NCI-H2196 (cell line): ENCODE results near the gene KDF1.
"Not testable (repeated sequence)": the region's sequence is repeated elsewhere in the genome, so short reads cannot be mapped to it uniquely, and the experiment has no call there.

ENCODE experiments used
- DNase-seq: peaks from one replicate; lab custom pipeline; 2025; ENCODE audit not compliant: unreplicated experiment; lab: John Stamatoyannopoulos, UW

The KDF1 gene

GRCh38 chr1:26957306-26957705 is 3.0 kb downstream of the KDF1 start:
- no peak for DNase-seq

GRCh38 chr1:26956321-26956720 is 3.9 kb downstream of the KDF1 start:
- no peak for DNase-seq

- DNase-seq, result no peak
Measured at GRCh38 chr1:26953374-26953773, 6.9 kb downstream of the KDF1 start.

- DNase-seq, result no peak
Measured at GRCh38 chr1:26951821-26952497, 8.3 kb downstream of the KDF1 start.

- DNase-seq, result no peak
Measured at GRCh38 chr1:26951216-26951615, 9.1 kb downstream of the KDF1 start.

- DNase-seq, result no peak
Measured at GRCh38 chr1:26950602-26951001, 9.7 kb downstream of the KDF1 start.

- no peak for DNase-seq
Measured at GRCh38 chr1:26949926-26950319, 10.3 kb downstream of the KDF1 start.

GRCh38 chr1:26949266-26949925 is 10.9 kb downstream of the KDF1 start:
- no peak for DNase-seq

GRCh38 chr1:26948725-26949057 is 11.6 kb downstream of the KDF1 start:
- not testable (repeated sequence) for DNase-seq

- no peak for DNase-seq
Measured at GRCh38 chr1:26946270-26946669, 14.0 kb downstream of the KDF1 start.

GRCh38 chr1:26945728-26946127 is 14.5 kb downstream of the KDF1 start:
- DNase-seq, result no peak

GRCh38 chr1:26945138-26945537 is 15.1 kb downstream of the KDF1 start:
- no peak for DNase-seq

- no peak for DNase-seq
Measured at GRCh38 chr1:26942656-26943055, 17.6 kb downstream of the KDF1 start.

GRCh38 chr1:26941311-26941710 is 19.0 kb downstream of the KDF1 start:
- DNase-seq, result no peak

GRCh38 chr1:26938659-26939025 is 21.6 kb downstream of the KDF1 start:
- DNase-seq, result no peak

- no peak for DNase-seq
Measured at GRCh38 chr1:26938004-26938658, 22.1 kb downstream of the KDF1 start.

- no peak for DNase-seq
Measured at GRCh38 chr1:26936823-26937222, 23.4 kb downstream of the KDF1 start.

- DNase-seq, result no peak
Measured at GRCh38 chr1:26932531-26932930, 27.7 kb downstream of the KDF1 start.

GRCh38 chr1:26923711-26924110 is 36.6 kb downstream of the KDF1 start:
- DNase-seq, result no peak

GRCh38 chr1:26922901-26923300 is 37.4 kb downstream of the KDF1 start:
- no peak for DNase-seq

- no peak for DNase-seq
Measured at GRCh38 chr1:26922431-26922729, 37.9 kb downstream of the KDF1 start.

GRCh38 chr1:26921540-26922430 is 38.5 kb downstream of the KDF1 start, which contains the start of gene NUDC:
TSS of gene NUDC (plus strand) at chr1:26921743. CDS start at chr1:26921849, 106 bp downstream.
- peak; percentile 99 for DNase-seq
